ENCODE results near the gene LRRC8C.

- TF ChIP-seq CTCF (IDR thresholded peaks at IDR 0.05) (no peak), POLR2A (IDR thresholded peaks at IDR 0.05) (no peak)
These were observed 124.6 kb downstream of the LRRC8C start for GRCh38 chr1:89757532-89757931.
